T47D (cell line): ENCODE measurements around the gene MRTFB.

ENCODE experiments used
- DNase-seq, 2 experiments: peaks; one replicate each; pipeline versions ENCODE4 v3.0.0 to v3.0.0-alpha.2; 2011 to 2012; ENCODE audit warnings: low read depth in 1 of 2, low spot score in 1 of 2
- JUND ChIP-seq: IDR thresholded peaks from 2 replicates; pipeline ENCODE4 v1.6.1; 2012; ENCODE audit warnings: low read depth
- in situ Hi-C: cut with HindIII; loops from 2 replicates; pipeline ENCODE4 v1.10.0; 2016; ENCODE audit warnings: low sequenced_read_pairs, low pct_unique_long_range_greater_than_20kb

Gene MRTFB

GRCh38 chr16:14131774-14132695 is 60.9 kb downstream of the MRTFB start:
- TF ChIP-seq JUND = no peak
- in situ Hi-C loops = no loop called here
- DNase-seq = no peak

- DNase-seq = no peak
Measured at GRCh38 chr16:14132696-14133048, 61.6 kb downstream of the MRTFB start.

DNA sequence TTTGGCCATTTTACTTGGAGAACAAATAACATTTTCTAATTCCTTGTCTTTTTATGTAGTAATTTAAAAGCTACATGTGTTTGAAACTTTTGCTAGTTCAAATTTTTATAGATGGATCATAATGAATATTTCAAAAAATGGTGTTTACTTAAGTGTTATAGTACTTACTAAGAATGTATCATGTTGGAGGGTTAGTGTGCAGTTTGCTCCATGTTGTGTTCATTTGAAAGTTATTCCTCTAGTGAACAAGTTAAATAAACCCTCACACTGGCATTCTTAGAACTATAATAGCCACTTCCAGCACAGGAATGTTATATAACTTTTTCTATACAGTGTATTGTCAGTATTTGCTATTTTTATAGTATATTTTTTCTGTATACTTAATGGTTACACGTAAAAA is 62.8 kb downstream of the MRTFB start:
- in situ Hi-C loops = no loop called here
- TF ChIP-seq JUND = no peak
- DNase-seq = no peak

More at GRCh38 chr16:14132696-14133048, 61.6 kb downstream of the MRTFB start:
- in situ Hi-C loops = no loop called here
- TF ChIP-seq JUND = no peak

DNA sequence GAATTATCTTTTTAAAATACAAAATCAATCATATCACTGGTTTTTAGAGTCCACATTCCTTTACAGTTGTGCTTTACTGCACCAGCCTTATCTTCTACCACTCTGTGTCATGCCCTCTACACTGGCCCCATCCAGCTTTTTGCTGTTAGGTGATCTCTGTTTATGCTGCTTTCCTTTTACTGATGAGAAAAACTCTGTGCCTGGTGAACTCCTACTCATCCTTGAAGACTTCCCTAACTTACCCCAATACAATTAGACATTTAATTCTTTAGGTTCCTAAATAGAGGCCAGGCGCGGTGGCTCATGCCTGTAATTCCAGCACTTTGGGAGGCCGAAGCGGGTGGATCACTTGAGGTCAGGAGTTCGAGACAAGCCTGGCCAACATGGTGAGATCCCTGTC is 64.6 kb downstream of the MRTFB start:
- in situ Hi-C loops = no loop called here
- DNase-seq = no peak
- TF ChIP-seq JUND = no peak

- DNase-seq = no peak
- in situ Hi-C loops = no loop called here
- no peak for TF ChIP-seq JUND
Measured at GRCh38 chr16:14139872-14140271, 68.8 kb downstream of the MRTFB start.

DNA sequence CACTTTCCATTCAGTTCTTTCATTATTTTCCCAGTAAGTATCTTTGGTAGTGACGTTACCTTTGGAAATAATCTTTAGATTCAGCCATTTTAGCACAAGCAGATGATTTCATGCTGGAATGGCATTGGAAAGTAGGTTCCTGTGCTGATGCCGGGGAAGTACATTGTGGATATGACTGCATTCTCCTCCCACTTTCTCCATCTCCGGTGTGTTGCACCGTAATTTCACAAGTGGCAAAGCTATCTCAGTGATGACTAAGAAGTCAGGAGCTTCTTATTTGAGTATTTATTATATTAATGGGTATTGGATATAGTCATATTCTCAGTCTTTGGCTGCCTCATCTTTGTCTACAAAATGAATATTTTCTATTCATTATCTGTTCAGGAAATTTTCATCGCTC is 69.8 kb downstream of the MRTFB start:
- TF ChIP-seq JUND = no peak
- in situ Hi-C loops = no loop called here

GRCh38 chr16:14146445-14146844 is 75.3 kb downstream of the MRTFB start:
- no peak for DNase-seq
- TF ChIP-seq JUND = no peak
- in situ Hi-C loops = no loop called here

More for the DNA sequence above, 69.8 kb downstream of the MRTFB start:
- no peak for DNase-seq

- in situ Hi-C loops = no loop called here
- no peak for TF ChIP-seq JUND
- DNase-seq = no peak
Measured at GRCh38 chr16:14148016-14148415, 76.9 kb downstream of the MRTFB start.

- in situ Hi-C loops = no loop called here
- no peak for DNase-seq
- TF ChIP-seq JUND = no peak
Measured at GRCh38 chr16:14148569-14148968, 77.5 kb downstream of the MRTFB start.

DNA sequence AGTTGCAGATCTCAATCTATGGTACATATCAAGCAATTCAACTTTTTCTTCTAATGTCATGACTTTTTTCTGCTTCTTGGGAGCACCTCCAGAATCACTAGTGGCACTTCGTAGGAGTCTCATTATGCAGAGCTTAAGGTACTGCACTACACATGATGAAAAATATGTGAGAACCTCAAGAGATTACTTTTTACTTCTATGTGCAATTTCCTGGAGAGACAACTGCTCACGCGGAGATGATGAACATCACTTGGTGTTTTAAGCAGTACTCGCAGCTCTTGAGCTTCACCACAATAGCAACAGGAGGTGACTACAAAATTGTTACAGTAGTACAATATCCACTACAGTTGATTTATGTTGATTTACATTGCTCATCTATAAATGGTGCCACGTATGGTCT is 79.7 kb downstream of the MRTFB start:
- in situ Hi-C loops = no loop called here
- no peak for DNase-seq
- no peak for TF ChIP-seq JUND

GRCh38 chr16:14151256-14152030 is 80.3 kb downstream of the MRTFB start:
- in situ Hi-C loops = no loop called here
- TF ChIP-seq JUND = no peak
- DNase-seq = no peak

- in situ Hi-C loops = no loop called here
- peak in 1 of 2 experiments; percentile 49 for DNase-seq
- TF ChIP-seq JUND = no peak
Measured at GRCh38 chr16:14155572-14156190, 84.6 kb downstream of the MRTFB start.
